Measurements from ENCODE around the gene SETD1A.

SETD1A gene

GRCh38 chr16:30957456-30958174, at the start of gene SETD1A:
Gene SETD1A (plus strand): TSS chr16:30957754. CDS start chr16:30958732, 978 bp downstream.
- DNase-seq: peak; percentile 97

GRCh38 chr16:30910427-30911029, 47.0 kb upstream of the SETD1A start:
- DNase-seq: no peak

GRCh38 chr16:30912794-30913412, 44.7 kb upstream of the SETD1A start:
- no peak for DNase-seq

- DNase-seq: no peak
These were observed 42.7 kb upstream of the SETD1A start for GRCh38 chr16:30914830-30915229.

- no peak for DNase-seq
These were observed 38.9 kb upstream of the SETD1A start for GRCh38 chr16:30918614-30919013.

GRCh38 chr16:30920891-30921290, 36.7 kb upstream of the SETD1A start:
- DNase-seq: no peak

GRCh38 chr16:30921459-30921747, 36.2 kb upstream of the SETD1A start:
- DNase-seq: no peak

- peak; percentile 89 for DNase-seq
These were observed 35.7 kb upstream of the SETD1A start for GRCh38 chr16:30921748-30922419.

GRCh38 chr16:30922420-30922959, 35.1 kb upstream of the SETD1A start:
- peak; percentile 100 for DNase-seq

GRCh38 chr16:30922960-30923535, 34.5 kb upstream of the SETD1A start:
- DNase-seq: peak; percentile 97

- no peak for DNase-seq
These were observed 33.9 kb upstream of the SETD1A start, which contains the start of gene FBXL19 for GRCh38 chr16:30923554-30924075. Gene FBXL19 (plus strand): TSS chr16:30923572. CDS start chr16:30925755, 2,183 bp downstream.

GRCh38 chr16:30924076-30924912, 33.3 kb upstream of the SETD1A start:
- DNase-seq: no peak

- no peak for DNase-seq
These were observed 32.5 kb upstream of the SETD1A start for GRCh38 chr16:30924913-30925631.

- no peak for DNase-seq
These were observed 31.9 kb upstream of the SETD1A start for GRCh38 chr16:30925632-30925987.

GRCh38 chr16:30925995-30926811, 31.4 kb upstream of the SETD1A start:
- DNase-seq: no peak

GRCh38 chr16:30926937-30927788, 30.4 kb upstream of the SETD1A start:
- DNase-seq: no peak

- DNase-seq: peak; percentile 52
These were observed 29.7 kb upstream of the SETD1A start for GRCh38 chr16:30927789-30928378.

- DNase-seq: no peak
These were observed 29.2 kb upstream of the SETD1A start for GRCh38 chr16:30928390-30928789.

- no peak for DNase-seq
These were observed 28.4 kb upstream of the SETD1A start for GRCh38 chr16:30929167-30929566.

All from CD4-positive, alpha-beta T cell treated with Interleukin-12 subunit alpha and Interleukin-12 subunit beta, for 1 hour (primary cell).